GM18909 (cell line): Measurements from ENCODE around the gene SLC30A1.

Experiments used
- ATAC-seq: cut with Tn5 transposase; IDR thresholded peaks from one replicate; pipeline ENCODE4 v1.9.1; 2021; ENCODE audit warnings: mild to moderate bottlenecking; ENCODE audit not compliant: unreplicated experiment, poor library complexity

The SLC30A1 gene

GRCh38 chr1:211609120-211610024 is 30.4 kb upstream of the SLC30A1 start:
- no peak for ATAC-seq

- ATAC-seq: no peak
Observed at GRCh38 chr1:211607754-211608473, 29.0 kb upstream of the SLC30A1 start.

- peak; percentile 93 for ATAC-seq
Observed at GRCh38 chr1:211606914-211607753, 28.2 kb upstream of the SLC30A1 start.

- ATAC-seq: peak; percentile 53
Observed at GRCh38 chr1:211606332-211606913, 27.5 kb upstream of the SLC30A1 start.

- no peak for ATAC-seq
Observed at GRCh38 chr1:211605603-211606331, 26.8 kb upstream of the SLC30A1 start.

- ATAC-seq: no peak
Observed at GRCh38 chr1:211605034-211605433, 26.1 kb upstream of the SLC30A1 start.

DNA sequence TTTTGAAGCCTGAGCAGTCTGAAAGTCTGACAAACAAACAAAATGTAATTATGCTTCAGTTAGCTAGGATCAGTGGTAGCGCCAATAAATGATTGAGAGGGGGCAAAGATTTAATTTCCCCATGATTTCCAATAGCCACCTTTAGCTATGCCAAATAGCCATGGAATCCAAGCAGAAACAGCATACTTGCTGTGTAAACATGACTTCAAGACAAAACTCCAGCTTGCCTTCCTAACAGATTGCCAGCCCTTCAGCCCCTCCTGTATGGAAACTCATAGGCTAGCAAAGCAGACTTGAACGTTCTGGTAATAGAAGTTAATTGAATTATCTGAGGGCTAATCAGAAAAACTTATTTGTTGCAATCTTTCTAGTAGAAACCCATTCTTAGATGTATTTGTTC is 25.6 kb upstream of the SLC30A1 start:
- ATAC-seq: no peak

- ATAC-seq: no peak
Observed at GRCh38 chr1:211603713-211604112, 24.8 kb upstream of the SLC30A1 start.

GRCh38 chr1:211603191-211603701 is 24.3 kb upstream of the SLC30A1 start:
- ATAC-seq: no peak

GRCh38 chr1:211601982-211602670 is 23.2 kb upstream of the SLC30A1 start:
- no peak for ATAC-seq

DNA sequence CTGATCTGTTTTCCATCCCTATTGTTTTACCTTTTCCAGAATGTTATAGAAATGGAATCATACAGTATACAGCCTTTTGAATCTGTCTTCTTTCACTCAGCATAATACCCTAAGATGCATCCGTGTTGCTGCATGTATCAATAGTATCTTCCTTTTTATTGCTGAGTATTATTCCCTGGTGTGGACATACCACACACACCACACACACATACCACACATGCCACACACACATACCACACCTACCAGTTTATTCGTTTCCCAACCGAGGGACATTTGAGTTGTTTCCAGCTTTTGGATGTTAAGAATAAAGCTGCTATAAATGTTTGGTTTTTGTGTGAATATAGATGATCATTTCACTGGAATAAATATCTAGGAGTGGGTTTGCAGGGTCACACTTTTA is 22.2 kb upstream of the SLC30A1 start:
- ATAC-seq: no peak

DNA sequence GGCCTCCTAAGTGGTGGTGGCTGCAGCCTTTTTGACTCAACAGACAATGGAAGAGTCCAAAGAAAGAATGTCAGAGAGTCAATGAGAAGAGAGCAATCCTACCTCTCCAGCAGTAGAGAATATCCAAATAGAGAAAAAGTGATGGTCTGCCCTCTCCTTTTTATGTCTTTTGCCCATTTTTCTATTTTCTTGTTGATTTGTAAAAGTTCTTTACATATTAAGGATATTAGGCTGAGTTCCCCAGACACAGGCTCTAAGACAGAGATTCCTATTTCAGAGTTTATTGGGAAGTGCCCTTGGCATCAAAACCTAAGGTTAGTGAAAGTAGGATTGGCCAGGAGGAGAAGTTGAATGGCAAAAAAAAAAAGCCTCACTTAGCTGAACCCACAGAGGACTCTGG is 20.3 kb upstream of the SLC30A1 start:
- no peak for ATAC-seq

- no peak for ATAC-seq
Observed at GRCh38 chr1:211598514-211598913, 19.6 kb upstream of the SLC30A1 start.

- no peak for ATAC-seq
Observed at GRCh38 chr1:211596418-211597181, 17.6 kb upstream of the SLC30A1 start.

DNA sequence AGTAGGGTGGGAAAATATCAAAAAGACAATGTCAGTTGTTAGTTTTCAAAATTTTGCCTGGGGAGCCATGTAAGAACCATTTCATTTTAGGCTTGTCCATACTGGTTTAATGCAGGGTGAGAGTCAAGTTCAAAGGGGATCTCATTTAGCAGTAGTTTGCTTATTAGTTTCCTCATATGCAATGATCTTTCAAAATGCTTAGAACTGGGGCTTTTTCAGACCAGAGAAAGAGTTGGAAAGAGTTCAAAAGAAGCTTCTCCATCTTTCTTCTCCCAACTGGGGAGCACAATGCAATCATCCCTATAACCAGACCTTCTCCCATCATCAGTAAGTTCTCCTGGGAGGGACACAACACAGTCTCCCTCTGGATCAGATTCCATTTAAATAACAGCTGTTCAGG is 16.5 kb upstream of the SLC30A1 start:
- ATAC-seq: no peak

DNA sequence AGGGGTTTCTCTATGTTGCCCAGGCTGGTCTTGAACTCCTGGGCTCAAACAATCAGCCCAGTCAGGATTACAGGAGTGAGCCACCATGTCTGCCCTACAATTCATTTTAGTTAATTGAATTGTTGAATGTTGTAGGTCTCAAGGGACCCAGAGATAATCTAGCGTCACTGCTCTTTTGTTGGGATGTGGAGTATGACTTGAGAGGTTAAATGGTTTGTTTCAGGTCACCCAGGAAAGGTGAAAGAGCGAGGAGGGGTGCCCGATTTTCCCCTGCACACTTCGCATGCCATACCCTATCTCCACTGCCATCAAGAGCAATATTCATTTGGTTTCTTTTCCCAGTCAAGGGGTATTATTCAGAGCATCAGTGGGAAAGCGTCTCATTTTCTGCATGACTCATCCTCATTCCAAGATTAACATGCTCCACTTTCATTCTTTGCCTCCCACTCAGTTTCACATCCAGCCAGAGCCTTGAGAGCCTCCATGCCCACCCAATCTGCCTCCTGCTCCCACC is 13.1 kb upstream of the SLC30A1 start:
- no peak for ATAC-seq

- no peak for ATAC-seq
Observed at GRCh38 chr1:211589782-211590721, 11.1 kb upstream of the SLC30A1 start.
